ENCODE results near the gene STAM2.

- TF ChIP-seq CTCF (IDR thresholded peaks at IDR 0.05; ENCODE audit: poor library complexity) (no peak), EZH2 (IDR thresholded peaks at IDR 0.05; ENCODE audit: borderline replicate concordance) (no peak), EZH2phosphoT487 (IDR thresholded peaks at IDR 0.05; ENCODE audit: low read depth, severe bottlenecking, unreplicated experiment) (no peak)
Measured at GRCh38 chr2:152088006-152088405, 87.6 kb downstream of the STAM2 start.

All from hepatocyte (in vitro differentiated cells).